Neural cell (in vitro differentiated cells): ENCODE measurements around the gene HSD11B1L.

Experiments used
- CTCF ChIP-seq: fragments of 450-650 bp; IDR thresholded peaks from 2 replicates; pipeline ENCODE4 v1.5.1; 2014; ENCODE audit warnings: antibody characterized with exemption, mild to moderate bottlenecking, moderate library complexity; ENCODE audit not compliant: poor library complexity, severe bottlenecking
- EP300 ChIP-seq: fragments of 450-650 bp; conservative IDR thresholded peaks from 2 replicates; pipeline ENCODE4 v1.6.1; 2014; ENCODE audit warnings: antibody characterized with exemption, mild to moderate bottlenecking, moderate library complexity; ENCODE audit not compliant: poor library complexity, severe bottlenecking
- EZH2 ChIP-seq: fragments of 200-600, 300-800 bp; shearing (Covaris generic), sonication (generic); IDR thresholded peaks from 2 replicates; pipeline ENCODE4 v1.6.1; 2014; ENCODE audit warnings: antibody characterized with exemption, low read length, borderline replicate concordance, mild to moderate bottlenecking; ENCODE audit not compliant: insufficient read depth, poor library complexity, severe bottlenecking
- MXI1 ChIP-seq: fragments of 450-650 bp; conservative IDR thresholded peaks from 2 replicates; pipeline ENCODE4 v1.6.1; 2014; ENCODE audit warnings: antibody characterized with exemption, mild to moderate bottlenecking; ENCODE audit not compliant: poor library complexity, severe bottlenecking
- POLR2AphosphoS5 ChIP-seq: IDR thresholded peaks from 2 replicates; pipeline ENCODE4 v1.6.1; 2012
- RAD21 ChIP-seq: fragments of 450-650 bp; conservative IDR thresholded peaks from 2 replicates; pipeline ENCODE4 v1.6.1; 2014; ENCODE audit warnings: antibody characterized with exemption, mild to moderate bottlenecking, moderate library complexity
- SMC3 ChIP-seq: fragments of 450-650 bp; conservative IDR thresholded peaks from 2 replicates; pipeline ENCODE4 v1.6.1; 2014; ENCODE audit warnings: antibody characterized with exemption, mild to moderate bottlenecking, moderate library complexity; ENCODE audit not compliant: poor library complexity
- TAF1 ChIP-seq: IDR thresholded peaks from 2 replicates; pipeline ENCODE4 v1.6.1; 2012; ENCODE audit warnings: low read depth

DNA sequence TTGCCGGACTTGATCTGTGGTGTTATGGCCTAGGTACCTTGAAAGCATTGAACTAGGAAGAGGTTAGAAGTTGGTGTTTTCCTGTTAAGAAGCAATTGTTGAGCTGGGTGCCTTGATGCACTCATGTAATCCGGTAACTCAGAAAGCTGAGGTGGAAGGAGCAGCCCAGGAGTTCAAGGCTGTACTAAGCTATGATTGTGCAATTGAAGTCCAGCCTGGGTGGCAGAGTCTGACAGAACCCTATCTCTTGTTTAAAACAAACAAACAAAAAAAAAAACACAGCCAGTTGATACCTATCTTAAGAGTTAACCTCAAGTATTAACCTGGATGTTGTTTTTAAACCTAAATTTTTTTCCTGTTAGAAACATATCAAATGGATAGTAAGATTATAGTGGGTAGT is 38.6 kb upstream of the HSD11B1L start:
- TF ChIP-seq CTCF = no peak
- no peak for TF ChIP-seq POLR2AphosphoS5
- no peak for TF ChIP-seq SMC3
- no peak for TF ChIP-seq EP300
- no peak for TF ChIP-seq MXI1
- TF ChIP-seq EZH2 = no peak
- TF ChIP-seq TAF1 = no peak
- TF ChIP-seq RAD21 = no peak
